Prostate gland (tissue), 2 donors: ENCODE results near the gene LRRC31. TPM values are rescaled to one million over a fixed set of nuclear protein-coding genes. Genes with fewer than 3 reads are reported as not detected.
A peak's percentile ranks its signal among the peaks of the same experiment; 100 is the strongest.

Experiments
- DNase-seq: peaks from one replicate; pipeline ENCODE4 v3.0.0-alpha.2; 2019; ENCODE audit warnings: low spot score
- H3K27ac ChIP-seq, 2 donors: fragments of 200-600 bp; sonication (generic); 2 replicates each; pipeline ENCODE4 v1.5.1; 2017 to 2019
- H3K27me3 ChIP-seq: fragments of 200-600 bp; sonication (generic); replicated peaks from 2 replicates; pipeline ENCODE4 v1.5.1; 2019; ENCODE audit not compliant: insufficient read depth
- H3K36me3 ChIP-seq, 2 donors: fragments of 200-600 bp; sonication (generic); 1 replicate in 1 of 2; 2 replicates in 1 of 2; pipeline versions ENCODE4 v1.5.1 to v1.8.1; 2017 to 2019
- H3K4me1 ChIP-seq: fragments of 200-600 bp; sonication (generic); replicated peaks from 2 replicates; pipeline ENCODE4 v1.5.1; 2019
- H3K4me3 ChIP-seq, 2 donors: fragments of 200-600 bp; sonication (generic); 2 replicates each; pipeline ENCODE4 v1.5.1; 2017 to 2019
- H3K9me3 ChIP-seq: fragments of 200-600 bp; sonication (generic); 2 replicates; pipeline ENCODE4 v1.5.1; 2017
- POLR2A ChIP-seq: fragments of 450-650 bp; IDR thresholded peaks from one replicate; pipeline ENCODE4 v1.6.1; 2016; ENCODE audit warnings: antibody characterized with exemption, mild to moderate bottlenecking
- POLR2AphosphoS5 ChIP-seq: sonication (generic); formaldehyde crosslinking; IDR thresholded peaks from one replicate; pipeline ENCODE4 v1.6.1; 2017; ENCODE audit warnings: antibody characterized with exemption
- WGBS: methylation state at CpG from one replicate; pipeline ENCODE4 v1.1.5; 2018; 5-methylcytosine and 5-hydroxymethylcytosine counted together
- intact Hi-C: fragments of 100-400 bp; cut with DNase I; formaldehyde crosslinking; loops from one replicate; pipeline ENCODE4 v1.14.2; 2022
- total RNA-seq, 2 donors: library from RNA; depleted of rRNA; stranded (reverse); fragments of >200 nt; gene quantifications; one replicate each; pipeline ENCODE4 v1.1.0, GENCODE V29; 2016
- TF ChIP-seq, protein P1 (sequence below), 4 experiments: fragments of 200-600 bp in 2 of 4; fragments of 450-650 bp in 2 of 4; sonication (generic) in 2 of 4; IDR thresholded peaks; 1 replicate in 3 of 4; 2 replicates in 1 of 4; pipeline ENCODE4 v1.5.1; 2016 to 2019; ENCODE audit warnings: antibody characterized with exemption in 4 of 4, mild to moderate bottlenecking in 2 of 4, moderate library complexity in 2 of 4

LRRC31 gene
- total RNA-seq, 2 donors from 2014 or later = 0.91 to 1.1 TPM

DNA sequence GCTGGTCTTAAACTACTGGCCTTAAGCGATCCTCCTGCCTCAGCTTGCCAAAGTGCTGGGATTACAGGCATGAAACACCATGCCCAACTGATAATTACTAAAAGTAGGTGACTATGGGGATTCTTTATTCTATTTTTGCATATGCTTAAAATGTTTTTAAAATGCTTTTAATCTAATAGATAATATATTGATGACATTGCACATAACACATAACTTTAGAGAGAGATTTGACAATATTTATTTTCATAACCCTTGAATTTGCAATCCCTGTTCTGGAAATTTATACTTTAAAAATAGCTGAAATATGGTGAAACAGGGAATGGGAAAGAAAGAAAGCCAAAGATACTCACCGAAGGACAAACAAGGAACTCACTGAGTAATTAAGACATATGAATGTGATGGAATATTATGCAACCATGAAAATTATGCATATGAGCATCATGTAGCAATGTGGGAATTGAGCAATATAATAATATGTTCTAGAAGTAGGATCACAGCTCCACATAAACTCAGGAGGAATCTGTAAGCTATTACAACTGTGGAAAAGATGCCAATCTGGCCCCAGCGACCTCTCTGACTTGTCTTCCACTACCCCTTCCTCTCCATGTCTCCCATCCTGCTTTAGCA, 2.0 kb downstream of the LRRC31 start:
- DNase-seq = no peak
- H3K4me3 ChIP-seq = no peak overlapping the region
- 95% methylated on average over 3 of the region's 3 CpGs for WGBS

GRCh38 chr3:169865176-169865767, 4.5 kb downstream of the LRRC31 start:
- Histone ChIP-seq H3K4me1 (no peaks in the 10 kb centered on the region), H3K36me3 (no peaks in the 10 kb centered on the region), H3K9me3 (no peaks in the 10 kb centered on the region), H3K27me3 (no peaks in the 10 kb centered on the region), H3K4me3 (no peak overlapping the region), H3K27ac (peak overlapping the region; percentile 42 to 58)
- intact Hi-C loops = loop anchor here (10.0 kb wide), 1 partner anchor 320 kb away; the partner anchor contains the start of gene PHC3
- TF ChIP-seq, protein P1, sequence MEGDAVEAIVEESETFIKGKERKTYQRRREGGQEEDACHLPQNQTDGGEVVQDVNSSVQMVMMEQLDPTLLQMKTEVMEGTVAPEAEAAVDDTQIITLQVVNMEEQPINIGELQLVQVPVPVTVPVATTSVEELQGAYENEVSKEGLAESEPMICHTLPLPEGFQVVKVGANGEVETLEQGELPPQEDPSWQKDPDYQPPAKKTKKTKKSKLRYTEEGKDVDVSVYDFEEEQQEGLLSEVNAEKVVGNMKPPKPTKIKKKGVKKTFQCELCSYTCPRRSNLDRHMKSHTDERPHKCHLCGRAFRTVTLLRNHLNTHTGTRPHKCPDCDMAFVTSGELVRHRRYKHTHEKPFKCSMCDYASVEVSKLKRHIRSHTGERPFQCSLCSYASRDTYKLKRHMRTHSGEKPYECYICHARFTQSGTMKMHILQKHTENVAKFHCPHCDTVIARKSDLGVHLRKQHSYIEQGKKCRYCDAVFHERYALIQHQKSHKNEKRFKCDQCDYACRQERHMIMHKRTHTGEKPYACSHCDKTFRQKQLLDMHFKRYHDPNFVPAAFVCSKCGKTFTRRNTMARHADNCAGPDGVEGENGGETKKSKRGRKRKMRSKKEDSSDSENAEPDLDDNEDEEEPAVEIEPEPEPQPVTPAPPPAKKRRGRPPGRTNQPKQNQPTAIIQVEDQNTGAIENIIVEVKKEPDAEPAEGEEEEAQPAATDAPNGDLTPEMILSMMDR (IDR thresholded peaks at IDR 0.05) = no peak
- TF ChIP-seq POLR2A (no peak), POLR2AphosphoS5 (peak; percentile 37)
- 65% methylated on average over 12 of the region's 12 CpGs for WGBS
- DNase-seq = no peak

More for the DNA sequence above, 2.0 kb downstream of the LRRC31 start:
- Histone ChIP-seq H3K27me3 (no peaks in the 10 kb centered on the region), H3K9me3 (no peaks in the 10 kb centered on the region), H3K36me3 (no peaks in the 10 kb centered on the region), H3K4me1 (no peaks in the 10 kb centered on the region), H3K27ac (no peak overlapping the region)
- no peak for TF ChIP-seq POLR2A
- TF ChIP-seq, protein P1 (IDR thresholded peaks at IDR 0.05) = no peak
- no peak for TF ChIP-seq POLR2AphosphoS5
- intact Hi-C loops = loop anchor here (10.0 kb wide), 1 partner anchor 317 kb away; the partner anchor contains the start of gene PHC3

GRCh38 chr3:169864270-169864669, 5.5 kb downstream of the LRRC31 start:
- WGBS = 81% methylated on average over 2 of the region's 2 CpGs
- no peak overlapping the region for H3K4me3 ChIP-seq
- H3K27me3 ChIP-seq = no peaks in the 10 kb centered on the region
- H3K36me3 ChIP-seq = no peaks in the 10 kb centered on the region
- TF ChIP-seq POLR2A = no peak
- TF ChIP-seq, protein P1 (IDR thresholded peaks at IDR 0.05) = no peak
- TF ChIP-seq POLR2AphosphoS5 = no peak
- H3K27ac ChIP-seq = no peak overlapping the region
- H3K4me1 ChIP-seq = no peaks in the 10 kb centered on the region
- intact Hi-C loops = loop anchor here (5.0 to 10.0 kb wide), 2 partner anchors 103 to 321 kb away; partner anchors contain the start of genes PHC3 and SEC62
- DNase-seq = no peak
- H3K9me3 ChIP-seq = no peaks in the 10 kb centered on the region

- Histone ChIP-seq H3K27me3 (no peaks in the 10 kb centered on the region), H3K9me3 (no peaks in the 10 kb centered on the region), H3K4me1 (no peaks in the 10 kb centered on the region), H3K27ac (no peak overlapping the region), H3K4me3 (no peak overlapping the region), H3K36me3 (no peaks in the 10 kb centered on the region)
- DNase-seq = peak; percentile 62
- TF ChIP-seq, protein P1 (IDR thresholded peaks at IDR 0.05) = peak in 3 of 4 experiments; percentile 84 to 92 (median 91)
- peak; percentile 63 for TF ChIP-seq POLR2AphosphoS5
- TF ChIP-seq POLR2A = no peak
- intact Hi-C loops = loop anchor here (5.0 to 10.0 kb wide), 2 partner anchors 104 to 321 kb away; partner anchors contain the start of genes PHC3 and SEC62
- 4% methylated on average over 6 of the region's 6 CpGs for WGBS
These were observed 6.3 kb downstream of the LRRC31 start for GRCh38 chr3:169863458-169863899.
